SKM-1 treated with dmso at 0.1 percent for 144 hours (cell line): ENCODE measurements around the gene TRIP12.
A peak's percentile ranks its signal among the peaks of the same experiment; 100 is the strongest.
"Not testable (repeated sequence)": the region's sequence is repeated elsewhere in the genome, so short reads cannot be mapped to it uniquely, and the experiment has no call there.

Experiments used
- DNase-seq: peaks from one replicate; lab custom pipeline; 2025; ENCODE audit not compliant: unreplicated experiment; lab: John Stamatoyannopoulos, UW

The TRIP12 gene

DNA sequence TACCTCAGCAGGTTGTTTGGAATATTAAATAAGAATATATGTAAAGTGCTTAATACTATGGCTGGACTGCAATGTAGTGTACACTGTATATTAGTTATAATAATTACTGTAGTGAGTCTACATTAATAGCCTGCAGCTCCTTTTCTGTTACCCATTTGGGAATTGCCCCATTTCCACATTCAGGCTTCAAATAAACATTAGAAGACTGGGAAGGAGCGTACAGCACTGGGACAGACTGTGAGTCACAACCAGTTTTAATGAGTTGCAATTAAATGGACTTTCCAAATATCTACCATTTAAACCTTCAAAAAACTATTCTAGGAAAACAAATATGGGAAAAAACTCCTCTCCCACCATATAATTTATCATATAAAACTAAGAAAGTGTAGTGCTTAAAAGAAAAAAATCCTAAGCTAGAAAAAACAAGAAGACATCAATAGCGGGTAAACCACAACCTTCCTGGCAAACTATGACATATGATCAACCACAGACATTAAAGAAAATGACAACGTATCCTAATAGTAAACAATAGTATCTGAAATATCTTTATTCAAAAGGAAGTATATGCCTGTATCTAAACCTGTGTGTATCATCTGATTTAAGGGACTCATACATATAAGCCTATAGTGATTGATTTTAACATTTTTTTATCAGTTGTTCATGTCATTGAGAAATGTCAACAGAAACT is 86.1 kb downstream of the TRIP12 start:
- DNase-seq = no peak

DNA sequence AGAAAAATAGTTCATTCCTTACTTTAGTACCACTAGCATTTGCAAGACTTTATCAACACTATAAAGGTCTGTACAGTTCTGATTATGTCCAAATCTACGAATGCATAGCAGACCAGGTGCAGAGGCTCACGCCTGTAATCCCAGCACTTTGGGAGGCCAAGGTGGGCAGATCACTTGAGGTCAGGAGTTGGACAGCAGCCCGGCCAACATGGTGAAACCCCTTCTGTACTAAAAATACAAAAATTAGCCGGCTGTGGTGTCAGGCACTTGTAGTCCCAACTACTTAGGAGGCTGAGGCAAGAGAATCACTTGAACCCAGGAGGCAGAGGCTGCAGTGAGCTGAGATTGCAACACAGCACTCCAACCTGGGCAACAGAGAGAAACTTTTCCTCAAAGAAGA is 87.4 kb downstream of the TRIP12 start:
- DNase-seq = not testable (repeated sequence)

GRCh38 chr2:229832510-229832898 is 89.3 kb downstream of the TRIP12 start:
- no peak for DNase-seq

DNA sequence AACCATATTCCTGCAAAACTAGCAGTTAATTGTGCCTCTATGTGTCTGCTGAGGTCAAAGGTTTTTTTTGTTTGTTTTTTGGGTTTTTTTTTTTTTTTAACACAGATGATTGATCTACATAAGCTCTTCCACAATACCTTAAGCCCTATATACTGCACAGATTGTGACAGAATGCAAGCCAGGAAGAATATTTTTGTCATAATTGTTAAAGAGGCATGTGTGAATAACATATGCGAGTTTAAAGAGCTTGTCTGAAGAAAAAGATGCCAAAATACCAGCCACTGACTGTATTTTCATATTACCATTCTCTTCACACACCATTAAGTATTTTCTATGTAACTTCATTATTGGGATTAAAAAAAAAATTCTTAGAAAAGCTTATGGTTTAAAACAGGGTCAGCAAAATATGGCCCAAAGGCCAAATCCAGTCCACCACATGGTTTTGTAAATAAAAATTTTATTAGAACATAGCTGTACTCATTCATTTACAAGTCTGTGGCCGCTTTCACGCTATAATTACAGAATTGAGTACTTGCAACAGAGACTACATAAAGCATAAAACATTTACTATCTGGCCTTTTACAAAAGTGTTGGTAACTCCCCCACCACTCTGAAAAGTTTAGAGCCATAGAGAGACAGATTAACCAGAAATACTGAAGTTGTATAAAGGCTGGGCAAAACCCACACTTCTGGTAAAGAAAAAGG is 89.9 kb downstream of the TRIP12 start:
- no peak for DNase-seq

GRCh38 chr2:229825476-229825875 is 96.3 kb downstream of the TRIP12 start:
- DNase-seq = no peak

GRCh38 chr2:229821316-229821715 is 100.5 kb downstream of the TRIP12 start:
- DNase-seq = no peak

GRCh38 chr2:229818230-229818629 is 103.6 kb downstream of the TRIP12 start:
- DNase-seq = no peak

DNA sequence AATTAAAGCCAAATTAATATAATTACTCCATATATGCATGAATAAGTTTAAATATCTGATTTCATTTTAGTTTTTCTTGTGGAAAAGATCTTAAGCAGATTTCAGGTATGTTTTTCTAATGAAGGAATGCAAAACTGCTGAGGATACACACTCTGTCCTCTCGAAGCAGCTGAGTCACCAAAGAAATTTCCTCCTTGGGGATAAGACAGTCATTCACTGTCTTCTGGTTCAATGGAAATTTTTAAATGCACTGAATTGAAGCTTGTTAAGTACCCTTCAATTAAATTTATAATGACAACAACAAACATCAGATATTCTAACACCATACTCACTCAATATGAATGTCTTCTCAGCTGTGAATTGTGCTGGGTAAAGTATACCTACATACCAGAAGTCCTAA is 106.0 kb downstream of the TRIP12 start:
- no peak for DNase-seq

DNA sequence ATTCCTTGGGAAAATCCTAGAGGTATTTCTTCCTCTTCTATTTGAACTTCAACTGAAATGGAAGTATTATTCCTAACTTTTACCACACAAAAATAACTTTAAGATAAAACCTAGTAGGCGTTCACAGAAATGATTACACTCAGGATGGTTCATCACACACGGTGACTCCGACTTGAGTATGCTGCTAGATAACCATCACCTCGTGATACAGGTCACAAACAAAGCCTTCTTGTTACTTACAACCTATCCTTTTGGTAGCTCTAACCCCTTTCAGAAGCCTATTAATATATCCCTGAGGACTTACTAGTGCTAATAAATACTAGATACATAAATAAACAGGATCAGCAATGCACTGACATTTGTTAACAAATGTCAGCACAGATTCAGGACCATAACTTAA is 106.5 kb downstream of the TRIP12 start:
- no peak for DNase-seq

DNA sequence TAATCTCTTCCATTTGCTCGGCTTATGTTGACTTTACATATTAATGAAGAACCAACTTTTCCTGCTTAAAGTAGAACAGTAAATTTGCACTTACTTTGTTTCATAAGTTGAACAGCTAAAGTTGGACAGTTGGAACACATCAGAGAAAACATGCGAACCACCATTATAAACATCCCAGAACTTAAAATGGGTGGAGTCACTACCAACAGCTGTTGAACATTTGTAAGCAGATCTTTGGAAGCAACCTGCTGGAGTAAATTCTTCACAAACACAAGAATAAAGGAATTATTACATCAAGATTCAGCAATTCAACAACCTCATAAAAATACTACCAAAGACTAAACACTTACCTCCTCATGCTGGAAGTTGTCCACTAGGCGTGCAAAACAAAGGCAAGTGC is 111.0 kb downstream of the TRIP12 start:
- no peak for DNase-seq

DNA sequence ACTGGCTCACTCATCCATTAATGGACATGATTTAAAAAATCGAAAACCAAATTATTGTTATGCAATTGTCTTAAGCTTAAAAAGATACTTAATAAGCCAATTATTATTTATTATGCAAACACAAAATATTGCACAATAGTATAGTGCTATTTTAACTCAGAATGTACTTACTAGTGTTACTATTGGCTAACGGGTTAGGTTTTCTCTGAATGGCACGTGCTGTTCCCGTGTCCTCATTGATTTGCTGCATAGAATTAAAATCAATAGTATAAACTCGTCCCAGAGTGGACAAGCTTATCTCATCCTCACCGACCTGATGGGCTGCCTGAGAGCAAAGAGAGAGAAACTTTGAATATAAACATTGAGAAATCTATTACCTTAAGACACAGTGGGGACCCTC is 116.2 kb downstream of the TRIP12 start:
- no peak for DNase-seq

DNA sequence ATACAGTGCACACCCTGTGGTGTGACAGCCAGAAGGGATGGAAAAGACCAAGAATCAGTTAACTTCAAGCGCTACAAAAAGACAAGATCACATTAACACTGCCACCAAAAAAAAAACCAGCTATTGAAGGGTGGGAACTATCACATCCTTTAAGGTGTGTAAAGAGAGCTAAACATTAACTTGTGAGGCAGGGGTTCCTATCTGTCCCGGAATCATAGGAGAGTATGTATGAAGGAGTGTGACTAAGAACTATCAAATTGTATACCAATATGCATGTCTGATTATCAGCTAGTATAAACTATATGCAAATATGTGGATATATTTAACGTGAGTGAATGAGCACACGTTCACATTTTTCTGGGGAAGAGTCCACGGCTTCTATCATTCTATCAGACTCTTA is 119.0 kb downstream of the TRIP12 start:
- DNase-seq = no peak

DNA sequence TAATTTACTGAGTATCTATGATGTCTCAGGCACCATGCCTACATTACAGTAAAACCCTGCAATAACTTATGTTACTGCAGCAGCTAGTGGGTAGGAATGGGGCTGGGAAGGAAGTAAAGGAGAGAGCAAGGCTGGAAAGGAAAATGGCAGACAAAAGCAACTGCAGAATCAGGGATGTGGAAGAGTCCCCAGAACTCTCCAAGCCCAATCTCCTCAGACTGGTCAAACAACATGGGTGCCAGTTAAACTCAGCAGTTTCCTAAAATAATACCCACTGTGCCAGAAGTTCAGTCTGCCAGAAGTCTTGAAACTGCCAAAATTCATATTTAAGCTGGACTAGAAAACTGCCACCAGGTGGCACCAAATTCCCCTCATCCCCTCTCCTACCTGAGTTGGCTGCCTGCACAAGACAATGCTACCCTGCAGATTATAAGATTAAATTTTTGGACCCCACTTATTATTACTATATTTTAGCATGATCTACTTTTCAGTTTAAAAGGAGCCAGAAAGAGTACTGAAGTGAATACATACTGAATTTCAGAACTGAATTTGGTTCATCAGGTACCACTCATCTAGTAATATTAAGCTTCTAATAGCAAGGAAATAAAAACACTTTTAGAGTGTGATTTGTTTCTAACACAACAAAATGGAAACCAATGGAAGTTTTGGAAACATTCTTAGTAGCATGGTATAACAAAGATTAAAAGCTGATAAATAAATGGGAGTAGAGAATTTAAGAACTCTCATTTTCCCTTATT is 120.6 kb downstream of the TRIP12 start:
- peak; percentile 46 for DNase-seq

DNA sequence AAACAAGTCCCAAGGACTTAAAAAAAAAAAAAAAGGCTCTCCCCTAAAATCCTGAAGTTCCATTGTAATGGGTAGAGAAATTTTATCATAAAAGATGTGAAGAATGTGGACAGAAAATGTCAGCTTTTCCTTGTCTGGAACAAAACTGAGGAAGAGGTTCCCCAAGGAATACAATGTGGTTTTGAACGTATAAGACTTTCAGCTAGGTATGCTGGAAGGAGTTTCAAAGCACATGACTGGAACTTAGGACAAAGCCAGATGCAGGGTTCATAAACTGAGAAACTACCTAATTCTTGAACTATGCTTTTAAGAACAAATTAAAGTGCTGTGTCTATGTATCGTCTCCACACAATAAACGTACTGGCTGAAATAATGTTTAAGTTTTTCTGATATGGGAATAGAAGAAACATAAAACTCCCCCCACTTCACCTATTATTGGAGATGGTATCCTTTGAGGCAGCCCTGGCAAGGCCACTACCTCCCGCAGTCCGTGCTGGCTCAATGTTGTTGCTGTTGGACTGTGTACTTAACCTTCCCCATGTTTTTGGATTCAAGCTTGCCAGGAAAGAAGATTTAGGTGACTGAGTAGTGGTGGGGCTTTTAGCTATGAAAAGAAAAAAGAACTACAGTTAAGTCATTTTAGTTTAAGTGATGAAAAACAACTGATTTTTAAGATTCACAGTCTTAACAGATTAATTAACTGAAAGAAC is 123.2 kb downstream of the TRIP12 start:
- DNase-seq = no peak

DNA sequence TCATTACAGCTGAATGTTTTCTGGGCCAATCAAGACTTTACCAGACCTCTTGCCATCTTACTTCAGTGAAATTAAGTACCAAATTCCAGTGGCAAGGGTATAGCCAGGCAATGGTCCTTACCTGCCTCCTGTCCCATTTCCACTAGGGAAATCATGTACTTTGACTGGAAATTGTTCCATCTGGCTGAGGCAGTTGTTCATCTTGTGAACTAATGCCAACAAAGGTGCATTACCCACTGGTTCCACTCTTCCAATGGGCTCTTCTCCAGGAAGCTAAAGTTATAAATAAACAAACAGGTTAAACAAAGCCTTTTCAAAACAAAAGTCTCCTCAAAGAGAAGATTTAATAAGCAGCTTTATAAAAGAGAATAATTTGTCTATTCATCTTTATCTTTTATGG is 126.8 kb downstream of the TRIP12 start:
- DNase-seq = no peak

- no peak for DNase-seq
Observed at GRCh38 chr2:229794636-229795035, 127.2 kb downstream of the TRIP12 start.

DNA sequence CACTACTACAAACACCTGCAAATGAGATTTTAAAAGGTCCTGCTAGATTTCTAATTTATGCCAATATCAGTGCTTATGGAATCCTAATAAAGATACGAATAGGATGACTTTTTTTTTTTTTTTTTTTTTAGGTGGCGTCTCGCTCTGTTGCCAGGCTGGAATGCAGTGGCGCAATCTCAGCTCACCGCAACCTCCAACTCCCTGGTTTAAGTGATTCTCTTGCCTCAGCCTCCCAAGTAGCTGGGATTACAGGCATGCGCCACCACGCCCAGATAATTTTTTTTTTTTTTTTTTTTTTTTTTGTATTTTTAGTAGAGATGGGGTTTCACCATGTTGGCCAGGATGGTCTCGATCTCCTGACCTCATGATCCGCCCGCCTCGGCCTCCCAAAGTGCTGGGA is 135.5 kb downstream of the TRIP12 start:
- not testable (repeated sequence) for DNase-seq

- no peak for DNase-seq
Observed at GRCh38 chr2:229784791-229785190, 137.0 kb downstream of the TRIP12 start.

DNA sequence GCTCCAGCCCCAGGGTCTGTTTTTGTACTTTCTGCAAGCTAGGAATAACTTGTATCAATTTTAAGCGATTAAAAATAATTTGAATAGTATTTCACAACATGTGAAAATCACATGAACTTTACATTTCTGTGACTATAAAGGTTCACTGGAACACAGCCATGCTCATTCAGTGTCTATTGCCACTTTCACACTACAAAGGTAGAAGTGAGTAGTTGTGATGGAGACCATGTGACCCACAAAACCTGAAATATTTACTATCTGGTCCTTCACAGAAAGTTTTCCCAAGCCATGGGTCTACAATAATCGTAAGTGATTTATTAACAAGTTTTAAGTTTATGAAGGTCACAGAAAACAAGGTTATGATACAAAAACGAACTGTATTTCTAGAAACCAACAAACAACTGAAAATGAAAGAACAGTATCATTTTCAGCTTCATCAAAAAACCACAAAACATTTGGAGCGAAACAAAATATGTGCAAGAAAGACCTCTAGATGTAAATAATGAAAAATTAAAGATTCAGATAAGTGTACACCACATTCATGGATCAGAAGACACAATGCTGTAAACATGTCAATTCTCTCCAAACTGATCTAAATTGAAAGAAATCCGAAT is 138.6 kb downstream of the TRIP12 start:
- DNase-seq = no peak

DNA sequence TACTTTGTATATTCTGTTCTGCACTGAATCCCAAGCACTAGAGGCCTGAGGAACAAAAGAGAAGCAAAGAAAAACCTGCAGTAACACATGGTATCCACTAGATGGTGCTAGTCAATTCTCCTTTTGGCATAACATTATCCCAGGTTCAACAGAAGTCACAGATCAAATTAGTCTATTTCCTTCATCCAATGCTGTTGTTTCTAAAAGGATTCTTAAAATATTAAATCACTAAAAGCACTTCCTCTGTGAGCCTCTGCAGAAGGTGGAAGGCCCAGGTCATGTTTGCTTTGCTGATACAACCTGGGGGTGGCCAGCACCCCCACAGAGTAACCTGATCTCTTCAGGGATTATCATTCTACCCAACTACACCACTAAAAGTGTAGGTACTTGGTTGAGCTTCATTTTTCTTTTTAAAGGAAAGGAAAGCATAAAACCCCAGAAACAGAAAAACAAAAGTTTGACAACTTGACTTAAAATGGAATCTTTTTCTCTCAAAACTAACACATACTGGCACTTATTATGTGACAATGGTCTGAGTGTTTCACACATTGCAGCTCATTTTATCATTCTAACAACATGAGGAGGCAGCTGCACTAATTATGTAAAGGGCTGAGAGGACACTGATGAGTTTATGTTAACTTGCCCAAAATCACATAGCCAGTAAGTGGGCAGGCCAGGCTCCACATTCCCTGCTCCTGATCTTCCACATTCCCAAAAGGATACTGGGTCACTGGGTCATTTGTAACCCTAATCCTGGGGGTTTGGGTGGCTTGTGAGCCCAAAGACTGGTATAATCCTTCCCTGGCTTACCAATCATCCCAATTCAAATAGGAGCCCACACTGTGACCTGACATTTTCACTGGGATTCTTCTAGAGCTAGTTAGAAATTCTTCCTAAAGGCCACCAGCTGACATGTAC is 140.7 kb downstream of the TRIP12 start:
- peak; percentile 43 for DNase-seq
